Activated CD4-positive, alpha-beta T cell treated with anti-CD3 and anti-CD28 coated beads, Interleukin-2, Interleukin-4, amounts not matched to agents 100 ng/mL and 50 ng/mL, durations not matched to agents 16 hours and 8 hours (primary cell): Measurements from ENCODE around the gene RTN1.

Experiments
- DNase-seq: peaks from one replicate; pipeline ENCODE4 v3.0.0-alpha.2; 2020; ENCODE audit warnings: low spot score

The RTN1 gene

GRCh38 chr14:59849411-59850130 is 21.0 kb downstream of the RTN1 start:
- DNase-seq: no peak

- no peak for DNase-seq
Observed at GRCh38 chr14:59848671-59849070, 21.9 kb downstream of the RTN1 start.

GRCh38 chr14:59847711-59848110 is 22.9 kb downstream of the RTN1 start:
- no peak for DNase-seq

DNA sequence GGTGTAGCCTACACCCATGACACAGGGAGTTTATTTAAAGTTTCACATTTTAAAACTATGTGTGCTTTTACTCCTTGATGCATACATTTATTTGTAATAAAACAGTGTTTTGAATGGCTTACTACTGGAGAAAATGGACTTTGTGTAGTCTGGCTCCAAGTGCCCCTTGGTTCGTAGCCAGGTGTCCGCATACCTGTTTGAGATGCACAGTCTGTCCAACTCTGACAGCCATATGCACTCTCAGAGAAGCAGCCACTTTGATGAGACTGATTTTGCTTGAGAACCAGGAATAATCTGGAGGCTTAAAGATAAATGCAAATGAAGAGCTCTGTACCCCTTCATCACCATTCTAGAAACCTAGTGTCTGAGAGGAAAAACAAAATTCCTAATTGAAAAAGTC is 24.0 kb downstream of the RTN1 start:
- no peak for DNase-seq

- no peak for DNase-seq
Observed at GRCh38 chr14:59845245-59845644, 25.3 kb downstream of the RTN1 start.

DNA sequence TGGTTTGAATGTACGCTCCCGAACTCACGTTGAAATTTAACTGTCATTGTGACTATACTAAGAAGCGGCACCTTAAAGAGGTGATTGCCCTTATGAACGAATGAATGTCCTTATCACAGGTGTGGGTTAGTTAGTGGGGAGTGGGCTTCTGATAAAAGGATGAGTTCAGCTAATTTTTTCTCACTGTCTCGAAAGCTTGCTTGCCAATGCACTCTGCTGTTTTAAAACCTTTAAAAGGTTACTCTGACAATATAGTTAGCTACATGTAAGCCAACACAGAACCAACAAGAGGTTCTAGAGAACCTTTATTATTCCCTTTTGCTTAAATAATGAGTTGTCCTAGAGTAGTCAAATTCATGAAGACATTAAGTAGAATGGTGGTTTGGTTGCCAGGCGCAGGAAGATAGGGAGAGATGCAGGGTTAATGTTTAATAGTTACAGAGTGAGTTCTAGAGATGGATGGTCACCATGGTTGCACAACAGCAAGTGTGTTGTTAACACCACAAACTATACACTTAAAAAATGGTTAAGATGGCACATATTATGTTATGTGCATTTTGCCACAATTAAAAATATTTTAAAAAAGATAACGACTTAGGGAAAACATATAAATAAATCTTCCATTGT is 26.3 kb downstream of the RTN1 start:
- no peak for DNase-seq

DNA sequence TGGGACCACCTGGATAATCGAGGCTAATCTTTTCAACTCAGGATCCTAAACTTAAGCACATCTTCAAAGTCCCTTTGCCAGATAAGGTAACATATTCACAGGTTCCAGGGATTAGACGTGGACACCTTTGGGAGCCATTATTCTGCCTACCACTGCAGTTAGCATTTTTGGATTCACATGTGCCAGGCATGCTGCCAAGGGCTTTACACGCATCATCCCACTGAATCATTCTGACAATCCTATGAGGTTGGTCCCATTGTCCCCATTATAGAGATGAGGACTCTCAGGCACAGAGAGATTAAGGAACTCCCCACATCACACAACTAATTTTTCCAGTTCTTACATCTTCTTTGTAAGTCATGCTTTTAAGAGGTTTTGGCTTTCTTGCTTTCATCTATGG is 34.5 kb downstream of the RTN1 start:
- no peak for DNase-seq

- no peak for DNase-seq
Observed at GRCh38 chr14:59832653-59833294, 37.8 kb downstream of the RTN1 start.

GRCh38 chr14:59831121-59831730 is 39.4 kb downstream of the RTN1 start:
- no peak for DNase-seq

- no peak for DNase-seq
Observed at GRCh38 chr14:59830338-59830734, 40.2 kb downstream of the RTN1 start.

DNA sequence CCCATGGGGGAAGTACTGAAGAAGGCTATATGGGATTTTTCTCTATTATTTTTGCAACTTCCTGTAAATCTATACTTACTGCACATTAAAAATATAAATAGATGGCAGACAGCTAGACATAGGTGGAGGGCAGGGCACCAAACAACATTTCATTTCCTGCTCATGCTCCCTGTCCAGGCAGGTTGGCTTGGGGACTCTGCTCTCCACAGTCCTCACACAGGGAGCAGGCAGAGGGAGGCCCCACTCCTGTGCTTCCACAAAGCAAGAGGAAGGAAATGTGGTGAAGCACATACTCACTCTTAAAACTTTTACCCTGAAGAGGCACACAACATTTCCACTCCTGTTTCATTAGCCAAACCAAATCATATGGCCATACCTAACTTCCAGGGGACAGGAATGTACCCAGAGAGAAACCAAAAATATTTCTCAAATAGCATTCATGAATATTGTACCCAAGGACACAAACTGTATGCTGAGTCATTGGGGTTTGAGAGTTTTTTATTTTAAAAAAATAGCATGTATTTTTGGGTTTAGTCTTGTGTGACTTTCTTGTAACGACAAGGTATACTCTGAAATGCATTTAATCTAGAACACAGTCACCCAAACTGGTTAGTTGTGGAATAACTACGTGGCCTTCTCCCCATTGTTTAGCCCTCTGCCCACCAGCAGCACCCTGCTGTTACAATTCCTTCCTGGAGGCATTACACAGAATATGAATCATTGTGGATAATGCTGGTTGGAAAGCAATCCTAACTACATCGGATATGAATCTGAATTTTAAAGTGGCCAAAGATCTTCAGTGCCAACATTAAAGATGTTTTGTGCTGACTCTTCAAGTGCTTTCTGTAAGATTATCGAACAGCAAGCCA is 40.9 kb downstream of the RTN1 start:
- no peak for DNase-seq

DNA sequence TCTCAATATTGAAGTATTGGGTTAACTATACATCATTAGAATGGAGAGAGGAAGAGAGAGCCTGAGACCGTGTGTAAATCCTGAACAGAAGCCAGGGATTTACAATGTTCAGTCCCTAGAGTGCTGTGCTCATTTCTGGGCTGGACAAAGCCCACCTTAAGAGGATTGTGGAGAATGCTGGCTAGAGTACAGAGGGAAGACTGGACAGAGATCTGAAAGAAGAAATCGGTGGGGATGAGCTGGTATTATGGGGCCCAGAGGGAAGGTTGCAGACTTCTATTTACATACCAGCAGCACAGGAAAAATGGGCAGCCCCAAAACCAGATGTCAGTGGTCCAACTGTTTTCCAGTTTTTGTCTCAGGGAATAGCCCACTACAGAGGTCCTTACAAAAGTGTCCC is 42.3 kb downstream of the RTN1 start:
- DNase-seq: no peak

GRCh38 chr14:59827401-59827800 is 43.2 kb downstream of the RTN1 start:
- DNase-seq: no peak

GRCh38 chr14:59826150-59826549 is 44.4 kb downstream of the RTN1 start:
- no peak for DNase-seq

- DNase-seq: no peak
Observed at GRCh38 chr14:59823179-59823578, 47.4 kb downstream of the RTN1 start.

GRCh38 chr14:59819446-59820088 is 51.0 kb downstream of the RTN1 start:
- no peak for DNase-seq

- DNase-seq: no peak
Observed at GRCh38 chr14:59816941-59817340, 53.6 kb downstream of the RTN1 start.

DNA sequence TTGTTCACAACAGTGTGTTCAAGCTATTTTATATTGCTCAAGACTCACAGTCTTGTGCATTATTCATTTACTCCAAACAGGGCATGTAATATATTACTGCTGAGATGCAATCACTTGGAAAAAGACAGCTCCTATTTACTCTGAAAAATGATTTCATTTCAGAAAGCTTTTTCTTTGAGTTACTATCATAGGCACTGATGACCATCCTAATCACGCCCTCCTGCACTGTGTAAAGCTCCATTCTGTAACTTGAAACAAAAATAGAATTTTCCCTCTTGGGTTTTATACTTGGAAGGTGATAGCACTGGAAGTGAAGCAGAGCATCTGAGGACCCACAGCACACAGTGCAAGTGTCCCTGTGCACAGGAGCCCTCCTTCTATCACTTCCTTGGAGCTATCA is 55.6 kb downstream of the RTN1 start:
- no peak for DNase-seq

DNA sequence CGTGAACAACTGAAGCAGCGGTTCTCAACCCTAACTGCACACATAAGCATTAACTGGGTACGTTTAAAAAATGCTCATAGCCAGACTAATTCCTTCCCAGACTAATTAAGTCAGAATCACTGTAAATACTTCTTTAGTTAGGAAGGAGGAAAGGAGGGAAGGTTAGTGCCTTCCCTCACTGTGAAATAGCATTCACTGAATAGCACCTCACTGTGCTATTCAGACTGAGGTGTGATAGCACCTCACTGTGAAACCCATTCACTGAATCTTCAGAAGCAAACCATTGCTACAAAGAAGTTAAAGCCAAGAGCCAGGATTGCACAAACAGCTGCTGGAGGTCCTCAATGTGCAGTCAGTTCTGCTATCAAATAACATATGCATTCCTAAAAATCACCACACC is 58.8 kb downstream of the RTN1 start:
- DNase-seq: no peak

- no peak for DNase-seq
Observed at GRCh38 chr14:59811073-59811472, 59.5 kb downstream of the RTN1 start.

- no peak for DNase-seq
Observed at GRCh38 chr14:59803052-59803540, 67.5 kb downstream of the RTN1 start.
